HT1080 (cell line): ENCODE results near the gene STK32A. TPM values are rescaled to one million over a fixed set of nuclear protein-coding genes. Genes with fewer than 3 reads are reported as not detected.

Experiments used
- DNase-seq: peaks from one replicate; pipeline ENCODE4 v3.0.0-alpha.2; 2015; ENCODE audit warnings: low read depth
- total RNA-seq: library from RNA; depleted of rRNA; stranded (reverse); fragments of >200 nt; shearing (Covaris generic); gene quantifications from 2 replicates; pipeline ENCODE4 v1.2.3, GENCODE V29; 2014

STK32A gene
- total RNA-seq, 1 experiment from 2014 or later: 0.39 TPM

- no peak for DNase-seq
These were observed 13.7 kb downstream of the STK32A start for GRCh38 chr5:147248561-147248960.

GRCh38 chr5:147259837-147260236 lies 25.0 kb downstream of the STK32A start:
- no peak for DNase-seq

GRCh38 chr5:147267082-147267832 lies 32.4 kb downstream of the STK32A start:
- DNase-seq: no peak

GRCh38 chr5:147276497-147276896 lies 41.7 kb downstream of the STK32A start:
- no peak for DNase-seq

GRCh38 chr5:147286296-147286695 lies 51.5 kb downstream of the STK32A start:
- DNase-seq: no peak

GRCh38 chr5:147287110-147287509 lies 52.3 kb downstream of the STK32A start:
- DNase-seq: no peak

GRCh38 chr5:147290261-147290660 lies 55.4 kb downstream of the STK32A start:
- DNase-seq: no peak

GRCh38 chr5:147303251-147303650 lies 68.4 kb downstream of the STK32A start:
- DNase-seq: peak; percentile 10

GRCh38 chr5:147303976-147304375 lies 69.2 kb downstream of the STK32A start:
- DNase-seq: peak; percentile 88

GRCh38 chr5:147305147-147305546 lies 70.3 kb downstream of the STK32A start:
- no peak for DNase-seq

- DNase-seq: no peak
These were observed 71.5 kb downstream of the STK32A start for GRCh38 chr5:147306351-147306750.

- DNase-seq: no peak
These were observed 72.3 kb downstream of the STK32A start for GRCh38 chr5:147307170-147307569.

- no peak for DNase-seq
These were observed 74.8 kb downstream of the STK32A start for GRCh38 chr5:147309621-147310020.

GRCh38 chr5:147310059-147310704 lies 75.4 kb downstream of the STK32A start:
- peak; percentile 96 for DNase-seq

GRCh38 chr5:147317978-147318684 lies 83.3 kb downstream of the STK32A start:
- DNase-seq: no peak

GRCh38 chr5:147321569-147321968 lies 86.7 kb downstream of the STK32A start:
- DNase-seq: no peak

- DNase-seq: no peak
These were observed 92.6 kb downstream of the STK32A start for GRCh38 chr5:147327421-147327820.

GRCh38 chr5:147327905-147328304 lies 93.1 kb downstream of the STK32A start:
- DNase-seq: no peak

- DNase-seq: no peak
These were observed 97.8 kb downstream of the STK32A start for GRCh38 chr5:147332658-147333057.

- DNase-seq: no peak
These were observed 102.0 kb downstream of the STK32A start for GRCh38 chr5:147336876-147337275.

GRCh38 chr5:147339313-147339712 lies 104.5 kb downstream of the STK32A start:
- peak; percentile 12 for DNase-seq

GRCh38 chr5:147340941-147341340 lies 106.1 kb downstream of the STK32A start:
- DNase-seq: no peak
